Lung (tissue), 12 donors: Measurements from ENCODE around the gene FGFR2. TPM values are rescaled to one million over a fixed set of nuclear protein-coding genes. Genes with fewer than 3 reads are reported as not detected.
A peak's percentile ranks its signal among the peaks of the same experiment; 100 is the strongest.

Experiments
- ATAC-seq: fragments of 200-7000 bp; cut with Tn5 transposase; one replicate; pipeline ENCODE4 v1.9.1; 2020; ENCODE audit warnings: moderate number of reproducible peaks; ENCODE audit not compliant: insufficient read depth, low FRiP score
- DNase-seq, 3 donors: peaks; one replicate each; pipeline ENCODE4 v3.0.0-alpha.2; 2013 to 2017
- H3K27ac ChIP-seq, 2 donors: one replicate each; pipeline ENCODE4 v1.5.1; 2013; ENCODE audit warnings: mild to moderate bottlenecking in 2 of 2, moderate library complexity in 2 of 2, control low read depth in 1 of 2, inconsistent platforms in 1 of 2, low read depth in 1 of 2, low read length in 1 of 2
- H3K27me3 ChIP-seq, 3 donors: one replicate each; pipeline ENCODE4 v1.5.1; 2013; ENCODE audit warnings: low read length in 2 of 3; ENCODE audit not compliant: control insufficient read depth in 3 of 3, insufficient read depth in 3 of 3
- H3K36me3 ChIP-seq, 4 donors: one replicate each; pipeline ENCODE4 v1.5.1; 2013; ENCODE audit warnings: low read length in 4 of 4, mild to moderate bottlenecking in 1 of 4, moderate library complexity in 1 of 4; ENCODE audit not compliant: control insufficient read depth in 4 of 4, insufficient read depth in 4 of 4
- H3K4me1 ChIP-seq, 5 donors: one replicate each; pipeline ENCODE4 v1.5.1; 2013; ENCODE audit warnings: low read length in 5 of 5, mild to moderate bottlenecking in 2 of 5, moderate library complexity in 1 of 5; ENCODE audit not compliant: control insufficient read depth in 5 of 5, insufficient read depth in 5 of 5
- H3K4me3 ChIP-seq: one replicate; pipeline ENCODE4 v1.5.1; 2013; ENCODE audit warnings: mild to moderate bottlenecking, control low read depth, moderate library complexity
- H3K9ac ChIP-seq, 2 donors: one replicate each; pipeline ENCODE4 v1.5.1; 2013; ENCODE audit warnings: low read length in 2 of 2, control low read depth in 1 of 2; ENCODE audit not compliant: insufficient read depth in 1 of 2
- H3K9me3 ChIP-seq, 4 donors: one replicate each; pipeline ENCODE4 v1.5.1; 2013; ENCODE audit warnings: low read length in 3 of 4, mild to moderate bottlenecking in 1 of 4, moderate library complexity in 1 of 4; ENCODE audit not compliant: control insufficient read depth in 4 of 4, insufficient read depth in 3 of 4
- WGBS, 2 donors: extraction: QIAGEN DNeasy Blood & Tissue Kit; methylation state at CpG; one replicate each; pipeline ENCODE4 v1.1.7; 2013; 5-methylcytosine and 5-hydroxymethylcytosine counted together
- polyA plus RNA-seq, 2 donors: library from polyadenylated mRNA; stranded (reverse); fragments of 200-250 nt; gene quantifications; one replicate each; pipeline ENCODE4 v1.2.1, GENCODE V29; 2013
- total RNA-seq, 2 donors: library from RNA; depleted of rRNA in 1 of 2; stranded (reverse); fragments of >200 nt in 1 of 2; gene quantifications; one replicate each; pipeline ENCODE4 v1.2.1, GENCODE V29; 2014 to 2021
- TF ChIP-seq, protein P1 (sequence below): IDR thresholded peaks from 2 replicates; pipeline ENCODE4 v1.5.1; 2012; ENCODE audit warnings: mild to moderate bottlenecking; ENCODE audit errors: control extremely low read depth, extremely low read depth
- donor health status: control.
- donor health status: control.
- donor health status: Bipolar disorder and iron deficiency.
- donor health status: healthy.
- donor health status: DM: yes; HTN: yes; CAD: no.

The FGFR2 gene
- total and polyA plus RNA-seq, 4 donors = 11.4 to 230 (median 41.7) TPM

DNA sequence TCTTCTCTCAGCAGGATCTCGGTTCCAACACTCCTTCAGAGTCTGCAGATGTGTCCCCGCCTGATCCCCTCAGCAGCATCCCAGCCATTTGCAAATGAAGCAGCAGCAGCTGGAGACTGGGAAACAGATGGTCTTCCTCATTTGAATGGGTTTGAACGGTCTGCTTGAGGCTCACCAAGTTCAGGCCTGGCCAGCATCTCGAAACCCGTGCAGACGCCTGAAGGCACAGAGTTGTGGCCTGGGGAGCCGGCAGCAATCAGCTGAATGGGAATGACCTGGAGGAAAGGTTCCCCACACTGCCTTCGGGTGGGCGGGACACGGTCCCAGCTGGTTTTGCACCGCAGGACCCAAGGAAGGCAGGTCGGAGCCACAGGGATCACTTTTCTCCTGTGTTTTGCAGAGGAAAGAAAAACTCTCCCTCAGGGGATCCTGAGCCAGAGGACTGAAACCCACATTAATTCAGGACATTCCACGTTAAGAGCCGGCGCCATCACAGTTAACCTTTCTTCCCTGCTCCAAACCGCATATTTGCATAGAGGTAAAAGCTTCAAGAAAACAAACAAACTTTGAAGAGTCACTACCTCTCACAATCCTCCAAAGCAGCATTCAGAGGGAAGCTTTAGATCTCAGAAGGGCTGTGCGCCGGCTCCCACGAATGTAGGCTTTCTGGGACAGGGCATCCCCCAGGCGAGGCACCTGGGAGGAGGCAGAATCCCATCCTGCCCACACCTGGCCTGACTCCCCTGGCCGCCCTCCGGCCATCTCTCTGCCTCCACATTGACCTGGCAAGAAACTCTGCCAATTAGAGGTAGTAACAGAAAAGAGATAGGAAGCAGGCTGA, 17.7 kb downstream of the FGFR2 start:
- ATAC-seq = no peak
- WGBS, 2 donors = 59 to 62% methylated on average over 22 of the region's 22 CpGs
- DNase-seq = peak; percentile 65 to 90 (median 82)
- TF ChIP-seq, protein P1, sequence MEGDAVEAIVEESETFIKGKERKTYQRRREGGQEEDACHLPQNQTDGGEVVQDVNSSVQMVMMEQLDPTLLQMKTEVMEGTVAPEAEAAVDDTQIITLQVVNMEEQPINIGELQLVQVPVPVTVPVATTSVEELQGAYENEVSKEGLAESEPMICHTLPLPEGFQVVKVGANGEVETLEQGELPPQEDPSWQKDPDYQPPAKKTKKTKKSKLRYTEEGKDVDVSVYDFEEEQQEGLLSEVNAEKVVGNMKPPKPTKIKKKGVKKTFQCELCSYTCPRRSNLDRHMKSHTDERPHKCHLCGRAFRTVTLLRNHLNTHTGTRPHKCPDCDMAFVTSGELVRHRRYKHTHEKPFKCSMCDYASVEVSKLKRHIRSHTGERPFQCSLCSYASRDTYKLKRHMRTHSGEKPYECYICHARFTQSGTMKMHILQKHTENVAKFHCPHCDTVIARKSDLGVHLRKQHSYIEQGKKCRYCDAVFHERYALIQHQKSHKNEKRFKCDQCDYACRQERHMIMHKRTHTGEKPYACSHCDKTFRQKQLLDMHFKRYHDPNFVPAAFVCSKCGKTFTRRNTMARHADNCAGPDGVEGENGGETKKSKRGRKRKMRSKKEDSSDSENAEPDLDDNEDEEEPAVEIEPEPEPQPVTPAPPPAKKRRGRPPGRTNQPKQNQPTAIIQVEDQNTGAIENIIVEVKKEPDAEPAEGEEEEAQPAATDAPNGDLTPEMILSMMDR = no peak
- peaks cover 0 to 2% (median 0%) of the 10 kb centered on the region in 4 donors for H3K9me3 ChIP-seq
- peak overlapping the region in 1 of 2 donors; percentile 69 for H3K27ac ChIP-seq
- H3K27me3 ChIP-seq = no peaks in the 10 kb centered on the region
- H3K9ac ChIP-seq = peak overlapping the region in 1 of 2 donors; percentile 17
- H3K4me3 ChIP-seq = no peak overlapping the region
- H3K36me3 ChIP-seq = peaks cover 0 to 18% (median 4%) of the 10 kb centered on the region in 4 donors
- H3K4me1 ChIP-seq = peaks cover 0 to 26% (median 14%) of the 10 kb centered on the region in 5 donors

GRCh38 chr10:121579656-121580055, 18.6 kb downstream of the FGFR2 start:
- peak; percentile 23 for ATAC-seq
- 71 to 85% methylated on average over 8 of the region's 8 CpGs for WGBS, 2 donors
- peaks cover 0 to 26% (median 11%) of the 10 kb centered on the region in 5 donors for H3K4me1 ChIP-seq
- no peaks in the 10 kb centered on the region for H3K27me3 ChIP-seq
- TF ChIP-seq, protein P1 = no peak
- DNase-seq = no peak
- H3K9me3 ChIP-seq = peaks cover 0 to 2% (median 0%) of the 10 kb centered on the region in 4 donors
- H3K27ac ChIP-seq = peak overlapping the region in 1 of 2 donors; percentile 1
- H3K4me3 ChIP-seq = no peak overlapping the region
- no peak overlapping the region for H3K9ac ChIP-seq
- H3K36me3 ChIP-seq = peaks cover 0 to 18% (median 5%) of the 10 kb centered on the region in 4 donors

GRCh38 chr10:121578965-121579364, 19.3 kb downstream of the FGFR2 start:
- peaks cover 0 to 18% (median 5%) of the 10 kb centered on the region in 4 donors for H3K36me3 ChIP-seq
- DNase-seq = no peak
- 74 to 81% methylated on average over 8 of the region's 8 CpGs for WGBS, 2 donors
- H3K27ac ChIP-seq = peak overlapping the region in 1 of 2 donors; percentile 64
- peaks cover 0 to 2% (median 0%) of the 10 kb centered on the region in 4 donors for H3K9me3 ChIP-seq
- no peak for ATAC-seq
- H3K4me1 ChIP-seq = peaks cover 0 to 26% (median 11%) of the 10 kb centered on the region in 5 donors
- no peak overlapping the region for H3K4me3 ChIP-seq
- no peak overlapping the region for H3K9ac ChIP-seq
- TF ChIP-seq, protein P1 = no peak
- H3K27me3 ChIP-seq = no peaks in the 10 kb centered on the region
